Thymus (tissue), 11 donors: ENCODE data around the gene CELSR1. TPM values are rescaled to one million over a fixed set of nuclear protein-coding genes. Genes with fewer than 3 reads are reported as not detected.

ENCODE experiments used
- DNase-seq, 9 donors: peaks; one replicate each; pipeline ENCODE4 v3.0.0-alpha.2; 2013; ENCODE audit warnings: low spot score in 9 of 9, low read depth in 6 of 9, missing footprints in 1 of 9
- H3K27ac ChIP-seq, 2 donors: one replicate each; pipeline ENCODE4 v1.5.1; 2013; ENCODE audit warnings: control low read depth in 1 of 2, low read depth in 1 of 2, low read length in 1 of 2, mild to moderate bottlenecking in 1 of 2, moderate library complexity in 1 of 2
- H3K27me3 ChIP-seq, 2 donors: one replicate each; pipeline ENCODE4 v1.5.1; 2013; ENCODE audit warnings: low read length in 1 of 2; ENCODE audit not compliant: control insufficient read depth in 2 of 2, insufficient read depth in 1 of 2
- H3K36me3 ChIP-seq, 2 donors: one replicate each; pipeline ENCODE4 v1.5.1; 2013; ENCODE audit warnings: low read length in 1 of 2, mild to moderate bottlenecking in 1 of 2, moderate library complexity in 1 of 2; ENCODE audit not compliant: control insufficient read depth in 2 of 2, insufficient read depth in 2 of 2
- H3K4me1 ChIP-seq, 2 donors: one replicate each; pipeline ENCODE4 v1.5.1; 2013; ENCODE audit warnings: low read length in 2 of 2; ENCODE audit not compliant: control insufficient read depth in 2 of 2, insufficient read depth in 2 of 2
- H3K4me3 ChIP-seq, 2 donors: one replicate each; pipeline ENCODE4 v1.5.1; 2013; ENCODE audit warnings: low read length in 2 of 2, control low read depth in 1 of 2, mild to moderate bottlenecking in 1 of 2
- H3K9me3 ChIP-seq, 2 donors: one replicate each; pipeline ENCODE4 v1.5.1; 2013; ENCODE audit warnings: low read length in 1 of 2, mild to moderate bottlenecking in 1 of 2; ENCODE audit not compliant: control insufficient read depth in 2 of 2, insufficient read depth in 1 of 2
- WGBS: extraction: QIAGEN DNeasy Blood & Tissue Kit; methylation state at CpG from one replicate; pipeline ENCODE4 v1.1.7; 2013; 5-methylcytosine and 5-hydroxymethylcytosine counted together
- polyA plus RNA-seq: library from polyadenylated mRNA; stranded (reverse); fragments of 200-250 nt; gene quantifications from one replicate; pipeline ENCODE4 v1.2.3, GENCODE V29; 2013
- total RNA-seq: library from RNA; stranded (reverse); fragments of 120-200 nt; gene quantifications from one replicate; pipeline ENCODE4 v1.2.4, GENCODE V29; 2013
- donor health status: healthy.

The CELSR1 gene
- total and polyA plus RNA-seq, 2 donors = 3.7 to 9.4 TPM

- WGBS = 86% methylated on average over 3 of the region's 3 CpGs
These were observed 19.4 kb upstream of the CELSR1 start for GRCh38 chr22:46556775-46557174.

DNA sequence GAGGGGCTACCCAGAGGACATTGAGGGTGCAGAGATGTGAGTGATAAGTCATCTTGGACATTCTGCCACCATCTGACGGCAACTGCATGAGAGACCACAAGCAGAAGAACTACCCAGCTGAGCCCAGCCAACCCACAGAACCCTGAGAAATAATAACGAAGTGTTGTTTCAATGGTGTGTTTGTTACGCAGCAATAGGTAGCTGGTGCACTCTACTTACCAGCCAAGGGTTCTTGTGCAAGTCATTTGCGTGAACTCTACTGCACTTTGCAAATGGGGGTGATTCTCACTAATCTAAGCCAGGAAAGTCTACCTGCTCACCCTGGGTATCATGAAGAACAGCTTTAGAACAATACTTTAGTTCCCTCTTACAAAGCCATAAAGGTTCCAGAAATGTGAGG, 15.8 kb upstream of the CELSR1 start:
- 98% methylated on average over 4 of the region's 4 CpGs for WGBS
- no peaks in the 10 kb centered on the region for H3K36me3 ChIP-seq
- peaks cover 2 to 19% of the 10 kb centered on the region in 2 donors for H3K9me3 ChIP-seq
- DNase-seq = no peak
- no peak overlapping the region for H3K27ac ChIP-seq
- no peak overlapping the region for H3K4me3 ChIP-seq
- peaks cover 0 to 15% of the 10 kb centered on the region in 2 donors for H3K27me3 ChIP-seq
- no peaks in the 10 kb centered on the region for H3K4me1 ChIP-seq

More at GRCh38 chr22:46556775-46557174, 19.4 kb upstream of the CELSR1 start:
- no peak overlapping the region for H3K4me3 ChIP-seq
- peaks cover 2 to 19% of the 10 kb centered on the region in 2 donors for H3K9me3 ChIP-seq
- DNase-seq = no peak
- peaks cover 0 to 2% of the 10 kb centered on the region in 2 donors for H3K27me3 ChIP-seq
- no peaks in the 10 kb centered on the region for H3K36me3 ChIP-seq
- H3K27ac ChIP-seq = no peak overlapping the region
- H3K4me1 ChIP-seq = peaks cover 0 to 2% of the 10 kb centered on the region in 2 donors

GRCh38 chr22:46551996-46552395, 14.6 kb upstream of the CELSR1 start:
- H3K27ac ChIP-seq = no peak overlapping the region
- H3K36me3 ChIP-seq = no peaks in the 10 kb centered on the region
- H3K4me3 ChIP-seq = no peak overlapping the region
- DNase-seq = no peak
- peaks cover 2 to 15% of the 10 kb centered on the region in 2 donors for H3K9me3 ChIP-seq
- H3K27me3 ChIP-seq = peaks cover 0 to 24% of the 10 kb centered on the region in 2 donors
- 91% methylated on average over 12 of the region's 12 CpGs for WGBS
- no peaks in the 10 kb centered on the region for H3K4me1 ChIP-seq

DNA sequence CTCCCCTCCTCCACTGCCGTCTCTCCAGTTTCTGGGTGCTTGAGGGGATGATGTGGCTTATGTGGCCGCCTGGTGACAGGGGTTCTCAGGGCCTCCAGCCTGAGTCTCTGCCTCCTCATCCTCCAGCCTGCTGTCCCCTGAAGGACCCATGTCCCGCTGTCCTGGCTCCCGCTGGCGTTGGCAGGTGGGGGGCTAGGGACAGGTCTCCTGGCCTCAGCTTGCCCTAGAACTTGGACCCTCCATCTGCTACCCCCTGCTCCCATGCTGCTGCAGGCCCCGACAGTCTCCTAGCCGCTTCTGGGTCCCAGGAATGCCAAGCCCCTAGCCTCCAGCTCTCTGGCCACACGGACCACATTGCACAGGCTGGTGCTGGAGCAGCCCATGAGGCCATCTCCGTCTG, 13.9 kb upstream of the CELSR1 start:
- WGBS = 93% methylated on average over 9 of the region's 9 CpGs
- Histone ChIP-seq H3K27ac (no peak overlapping the region), H3K4me3 (no peak overlapping the region), H3K27me3 (peaks cover 0 to 29% of the 10 kb centered on the region in 2 donors), H3K36me3 (no peaks in the 10 kb centered on the region), H3K9me3 (peaks cover 0 to 13% of the 10 kb centered on the region in 2 donors), H3K4me1 (no peaks in the 10 kb centered on the region)
- DNase-seq = no peak

DNA sequence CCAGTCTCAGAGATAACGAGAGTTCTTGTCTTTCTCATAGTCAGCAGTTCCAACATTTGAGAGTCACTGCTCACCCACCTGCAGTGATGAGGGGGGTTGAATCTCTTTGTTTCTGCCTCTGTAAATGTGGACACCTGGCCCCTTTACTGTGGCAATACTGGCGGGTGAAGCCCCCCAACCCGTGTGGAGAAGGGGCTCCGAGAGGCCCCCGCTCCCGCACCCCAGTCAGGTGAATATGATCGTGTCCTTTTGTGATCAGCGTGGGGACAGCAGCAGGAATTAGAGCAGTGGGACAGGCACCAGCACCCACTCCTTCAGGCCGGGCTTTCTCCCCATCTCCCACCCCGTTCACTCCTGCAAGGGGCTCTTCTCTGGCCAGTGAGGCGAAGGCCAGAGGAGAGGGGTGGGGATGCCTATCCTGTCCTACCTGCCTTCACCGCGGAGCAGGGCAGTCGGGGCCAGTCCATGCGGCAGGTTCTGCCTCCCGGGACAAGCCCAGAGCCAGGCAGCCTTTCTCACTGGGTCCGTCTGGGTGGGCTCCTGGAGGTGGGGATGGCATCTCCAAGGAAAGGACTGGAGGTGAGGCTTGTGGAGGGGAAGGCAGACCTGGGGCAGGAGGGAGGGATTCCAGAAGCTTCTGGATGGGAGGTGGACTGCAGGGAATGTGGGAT, 12.7 kb upstream of the CELSR1 start:
- no peaks in the 10 kb centered on the region for H3K36me3 ChIP-seq
- no peak overlapping the region for H3K27ac ChIP-seq
- no peak for DNase-seq
- H3K4me1 ChIP-seq = peaks cover 0 to under 1% of the 10 kb centered on the region in 2 donors
- H3K4me3 ChIP-seq = no peak overlapping the region
- peaks cover 0 to 32% of the 10 kb centered on the region in 2 donors for H3K27me3 ChIP-seq
- peaks cover 0 to 13% of the 10 kb centered on the region in 2 donors for H3K9me3 ChIP-seq
- 88% methylated on average over 17 of the region's 17 CpGs for WGBS

GRCh38 chr22:46549563-46549840, 12.1 kb upstream of the CELSR1 start:
- Histone ChIP-seq H3K36me3 (no peaks in the 10 kb centered on the region), H3K27ac (no peak overlapping the region), H3K4me3 (no peak overlapping the region), H3K27me3 (peaks cover 0 to 32% of the 10 kb centered on the region in 2 donors), H3K4me1 (peaks cover 0 to 2% of the 10 kb centered on the region in 2 donors), H3K9me3 (peaks cover 0 to 13% of the 10 kb centered on the region in 2 donors)
- WGBS = 83% methylated on average over 4 of the region's 4 CpGs
- no peak for DNase-seq

DNA sequence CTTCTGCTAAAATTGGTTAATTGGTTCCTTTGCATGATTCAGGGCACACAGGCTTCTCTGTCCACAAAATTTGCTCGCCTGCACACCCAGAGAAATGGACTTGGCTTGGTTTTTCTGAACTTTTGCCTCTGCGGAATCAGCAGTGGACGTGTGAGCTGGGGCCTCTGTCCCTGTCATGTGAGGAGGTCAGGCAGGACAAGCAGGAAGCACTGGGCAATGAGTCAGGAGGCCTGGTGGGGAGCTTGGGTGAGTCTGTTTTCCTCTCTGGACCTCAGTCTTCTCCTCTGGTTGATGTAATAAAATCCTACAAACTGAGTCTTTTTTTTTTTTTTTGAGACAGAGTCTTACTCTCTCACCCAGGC, 10.4 kb upstream of the CELSR1 start:
- WGBS = 85% methylated on average over 3 of the region's 3 CpGs
- Histone ChIP-seq H3K9me3 (peaks cover 0 to 9% of the 10 kb centered on the region in 2 donors), H3K27me3 (peaks cover 0 to 32% of the 10 kb centered on the region in 2 donors), H3K36me3 (no peaks in the 10 kb centered on the region), H3K27ac (no peak overlapping the region), H3K4me3 (no peak overlapping the region), H3K4me1 (peaks cover 0 to 2% of the 10 kb centered on the region in 2 donors)
- DNase-seq = no peak

DNA sequence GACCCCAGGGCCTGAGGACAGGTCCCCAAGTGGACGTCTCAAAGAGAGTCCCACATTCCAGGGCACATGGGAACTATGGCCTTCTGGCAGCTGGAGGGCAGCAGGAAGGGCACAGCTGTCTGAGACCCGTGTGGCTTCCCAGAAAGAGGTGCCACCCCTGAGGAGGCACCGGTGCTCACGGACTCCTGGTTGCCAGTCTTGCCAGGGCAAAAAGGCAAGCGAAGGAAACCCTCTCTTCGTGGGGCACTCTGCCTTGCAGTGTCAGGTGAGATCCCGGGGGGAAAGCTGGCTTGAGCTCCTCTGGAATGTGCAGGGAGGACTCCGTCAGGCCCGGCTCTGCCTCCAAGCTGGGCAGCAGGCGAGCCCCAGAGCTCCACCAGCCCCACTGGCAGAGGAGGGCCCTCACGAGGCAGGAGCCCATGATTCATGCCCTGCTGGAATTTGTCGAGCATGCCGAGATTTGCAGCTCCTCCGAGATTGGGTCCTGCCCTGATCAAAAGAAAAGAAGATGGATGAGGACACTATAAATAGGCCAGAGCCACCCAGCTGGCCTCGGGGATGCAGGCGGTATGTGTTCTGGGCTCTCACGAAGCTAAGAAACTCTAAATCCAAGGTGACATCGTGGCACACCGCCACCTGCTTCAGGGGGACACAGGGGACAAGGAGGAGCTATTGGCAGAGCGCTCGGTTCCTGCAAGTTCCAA, 9.9 kb upstream of the CELSR1 start:
- no peak overlapping the region for H3K4me3 ChIP-seq
- 81% methylated on average over 21 of the region's 21 CpGs for WGBS
- H3K36me3 ChIP-seq = no peaks in the 10 kb centered on the region
- H3K4me1 ChIP-seq = peaks cover 0 to 2% of the 10 kb centered on the region in 2 donors
- H3K9me3 ChIP-seq = peaks cover 0 to 5% of the 10 kb centered on the region in 2 donors
- no peak overlapping the region for H3K27ac ChIP-seq
- DNase-seq = no peak
- peaks cover 0 to 36% of the 10 kb centered on the region in 2 donors for H3K27me3 ChIP-seq

- no peak for DNase-seq
- no peaks in the 10 kb centered on the region for H3K9me3 ChIP-seq
- peaks cover 0 to 2% of the 10 kb centered on the region in 2 donors for H3K4me1 ChIP-seq
- H3K27ac ChIP-seq = no peak overlapping the region
- no peak overlapping the region for H3K4me3 ChIP-seq
- H3K36me3 ChIP-seq = no peaks in the 10 kb centered on the region
- 93% methylated on average over 14 of the region's 14 CpGs for WGBS
- H3K27me3 ChIP-seq = peaks cover under 1 to 42% of the 10 kb centered on the region in 2 donors
These were observed 9.2 kb upstream of the CELSR1 start for GRCh38 chr22:46546466-46547178.
